ENCODE data around the gene WDR41. TPM values are rescaled to one million over a fixed set of nuclear protein-coding genes. Genes with fewer than 3 reads are reported as not detected.
A peak's percentile ranks its signal among the peaks of the same experiment; 100 is the strongest.

Gene WDR41
- total and polyA plus RNA-seq, 9 of the 15 experiments (the other 6 are each of a cell fraction or from before 2014, with no cell fraction given), result 33.6 to 67.2 (median 55.5) TPM

DNA sequence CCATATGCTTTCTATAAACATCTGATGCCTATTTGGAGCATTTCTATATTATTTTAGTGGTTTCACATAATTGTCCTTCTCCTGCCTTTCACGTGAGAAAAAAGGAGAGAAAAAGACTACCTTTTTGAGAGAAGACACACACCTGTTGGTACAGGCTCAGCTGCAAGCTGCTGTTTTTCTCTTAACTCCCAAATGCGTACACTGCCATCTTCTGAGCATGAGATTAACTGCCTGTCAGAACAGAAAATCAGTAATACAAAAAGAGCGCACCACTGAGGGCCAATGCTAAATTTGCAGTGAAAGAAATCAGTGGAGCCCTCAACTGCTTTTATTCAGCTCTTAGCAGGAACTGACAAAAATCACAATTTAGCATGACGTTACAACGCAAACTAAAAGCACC lies 54.9 kb downstream of the WDR41 start:
- no peak for ATAC-seq
- intact Hi-C loops (cut with micrococcal nuclease), result no loop called here
- POLR2A ChIA-PET, result interaction anchor here (1.5 kb wide), 1 partner anchor 13 kb away, joined by 5 read pairs; no protein-coding TSS in a partner anchor

More for the DNA sequence above, 54.9 kb downstream of the WDR41 start:
- Histone ChIP-seq H3K27me3 (ENCODE audit: control insufficient read depth in 2 of 2, insufficient read depth in 2 of 2, low read length in 2 of 2) (no peaks in the 10 kb centered on the region), H3K9me1 (ENCODE audit: control insufficient read depth, insufficient read depth, low read length) (no peaks in the 10 kb centered on the region), H3K9me3 (replicated peaks; ENCODE audit: control insufficient read depth, insufficient read depth, low read depth, low read length) (no peaks in the 10 kb centered on the region), H3K4me3 (no peak overlapping the region), H3K36me3 (ENCODE audit: control insufficient read depth, insufficient read depth, low read length) (peaks cover 27% of the 10 kb centered on the region; the same call in 2 of the 3 replicates), H2AFZ (ENCODE audit: low read depth, low read length) (no peak overlapping the region), H3K27ac (ENCODE audit: extremely low read depth, low read depth, low read length) (no peak overlapping the region), H3K4me1 (replicated peaks in 1 of 2; ENCODE audit: control insufficient read depth in 2 of 2, insufficient read depth in 2 of 2, low read length in 2 of 2) (no peaks in the 10 kb centered on the region), H3K79me2 (ENCODE audit: control insufficient read depth, insufficient read depth, low read length) (no peaks in the 10 kb centered on the region), H3K9ac (ENCODE audit: insufficient read depth in 1 of 2, low read depth in 2 of 2, low read length in 2 of 2) (no peak overlapping the region), H3K4me2 (ENCODE audit: insufficient read depth, low read length) (no peak overlapping the region), H4K20me1 (replicated peaks; ENCODE audit: control insufficient read depth, insufficient read depth, low read length) (no peaks in the 10 kb centered on the region)
- in situ Hi-C loops (cut with MboI), result no loop called here
- BruUV-seq (replicated peaks), result no TSS peak
- FAIRE-seq (peak; percentile 55), DNase-seq (ENCODE audit: extremely low read depth in 1 of 4, low spot score in 3 of 4) (no peak)
- WGBS (ENCODE audit: insufficient coverage, low coverage, missing lambda C conversion rate), result 79% methylated on average over 5 of the region's 5 CpGs
- CTCF ChIA-PET (ENCODE audit: low intra/inter-chr PET ratio), result no interaction called here
- TF ChIP-seq, protein P1, sequence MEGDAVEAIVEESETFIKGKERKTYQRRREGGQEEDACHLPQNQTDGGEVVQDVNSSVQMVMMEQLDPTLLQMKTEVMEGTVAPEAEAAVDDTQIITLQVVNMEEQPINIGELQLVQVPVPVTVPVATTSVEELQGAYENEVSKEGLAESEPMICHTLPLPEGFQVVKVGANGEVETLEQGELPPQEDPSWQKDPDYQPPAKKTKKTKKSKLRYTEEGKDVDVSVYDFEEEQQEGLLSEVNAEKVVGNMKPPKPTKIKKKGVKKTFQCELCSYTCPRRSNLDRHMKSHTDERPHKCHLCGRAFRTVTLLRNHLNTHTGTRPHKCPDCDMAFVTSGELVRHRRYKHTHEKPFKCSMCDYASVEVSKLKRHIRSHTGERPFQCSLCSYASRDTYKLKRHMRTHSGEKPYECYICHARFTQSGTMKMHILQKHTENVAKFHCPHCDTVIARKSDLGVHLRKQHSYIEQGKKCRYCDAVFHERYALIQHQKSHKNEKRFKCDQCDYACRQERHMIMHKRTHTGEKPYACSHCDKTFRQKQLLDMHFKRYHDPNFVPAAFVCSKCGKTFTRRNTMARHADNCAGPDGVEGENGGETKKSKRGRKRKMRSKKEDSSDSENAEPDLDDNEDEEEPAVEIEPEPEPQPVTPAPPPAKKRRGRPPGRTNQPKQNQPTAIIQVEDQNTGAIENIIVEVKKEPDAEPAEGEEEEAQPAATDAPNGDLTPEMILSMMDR (IDR thresholded peaks at IDR 0.05 in 2 of 3, conservative IDR thresholded peaks at IDR 0.05 in 1 of 3; ENCODE audit: insufficient read depth in 2 of 3, low read depth in 1 of 3, low read length in 3 of 3), result peak in 2 of 3 experiments; percentile 14 to 26; a peak in 1 of 6 replicates
- TF ChIP-seq ZNF695 (CRISPR knock-in tag; IDR thresholded peaks at IDR 0.05) (no peak), HLTF (IDR thresholded peaks at IDR 0.05) (no peak), POLR2B (IDR thresholded peaks at IDR 0.05; ENCODE audit: low read depth, partially characterized antibody) (no peak), NBN (IDR thresholded peaks at IDR 0.05; ENCODE audit: low read depth) (no peak), ZNF778 (CRISPR knock-in tag; IDR thresholded peaks at IDR 0.05) (no peak)
- TF ChIP-seq, protein P2, sequence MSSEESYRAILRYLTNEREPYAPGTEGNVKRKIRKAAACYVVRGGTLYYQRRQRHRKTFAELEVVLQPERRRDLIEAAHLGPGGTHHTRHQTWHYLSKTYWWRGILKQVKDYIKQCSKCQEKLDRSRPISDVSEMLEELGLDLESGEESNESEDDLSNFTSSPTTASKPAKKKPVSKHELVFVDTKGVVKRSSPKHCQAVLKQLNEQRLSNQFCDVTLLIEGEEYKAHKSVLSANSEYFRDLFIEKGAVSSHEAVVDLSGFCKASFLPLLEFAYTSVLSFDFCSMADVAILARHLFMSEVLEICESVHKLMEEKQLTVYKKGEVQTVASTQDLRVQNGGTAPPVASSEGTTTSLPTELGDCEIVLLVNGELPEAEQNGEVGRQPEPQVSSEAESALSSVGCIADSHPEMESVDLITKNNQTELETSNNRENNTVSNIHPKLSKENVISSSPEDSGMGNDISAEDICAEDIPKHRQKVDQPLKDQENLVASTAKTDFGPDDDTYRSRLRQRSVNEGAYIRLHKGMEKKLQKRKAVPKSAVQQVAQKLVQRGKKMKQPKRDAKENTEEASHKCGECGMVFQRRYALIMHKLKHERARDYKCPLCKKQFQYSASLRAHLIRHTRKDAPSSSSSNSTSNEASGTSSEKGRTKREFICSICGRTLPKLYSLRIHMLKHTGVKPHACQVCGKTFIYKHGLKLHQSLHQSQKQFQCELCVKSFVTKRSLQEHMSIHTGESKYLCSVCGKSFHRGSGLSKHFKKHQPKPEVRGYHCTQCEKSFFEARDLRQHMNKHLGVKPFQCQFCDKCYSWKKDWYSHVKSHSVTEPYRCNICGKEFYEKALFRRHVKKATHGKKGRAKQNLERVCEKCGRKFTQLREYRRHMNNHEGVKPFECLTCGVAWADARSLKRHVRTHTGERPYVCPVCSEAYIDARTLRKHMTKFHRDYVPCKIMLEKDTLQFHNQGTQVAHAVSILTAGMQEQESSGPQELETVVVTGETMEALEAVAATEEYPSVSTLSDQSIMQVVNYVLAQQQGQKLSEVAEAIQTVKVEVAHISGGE (CRISPR knock-in tag; IDR thresholded peaks at IDR 0.05), result no peak

Measured in K562 (cell line).